Activated naive CD4-positive, alpha-beta T cell treated with anti-CD3 and anti-CD28 coated beads, Interleukin-2, amount 10 ng/mL, durations not matched to agents 7 days and 5 days (primary cell): ENCODE measurements around the gene SYT12.

Experiments
- CTCF ChIA-PET: fragments of 350-600 bp; sonication (Branson Sonifier 250); formaldehyde crosslinking; loops from one replicate; lab custom pipeline; 2021; ENCODE audit warnings: antibody characterized with exemption; lab: Charles Lee
- DNase-seq: peaks from one replicate; pipeline ENCODE4 v3.0.0-alpha.2; 2020
- H3K27ac Mint-ChIP-seq: one replicate; pipeline ENCODE4 v1.8.0; 2021; ENCODE audit warnings: mild to moderate bottlenecking, moderate library complexity, mixed read lengths
- H3K27me3 Mint-ChIP-seq: one replicate; pipeline ENCODE4 v1.8.0; 2021; ENCODE audit warnings: mild to moderate bottlenecking, mixed read lengths
- H3K36me3 Mint-ChIP-seq: one replicate; pipeline ENCODE4 v1.8.0; 2021; ENCODE audit warnings: mixed read lengths
- H3K4me1 Mint-ChIP-seq: one replicate; pipeline ENCODE4 v1.8.0; 2021; ENCODE audit warnings: mixed read lengths
- H3K4me3 Mint-ChIP-seq: one replicate; pipeline ENCODE4 v1.8.0; 2021; ENCODE audit warnings: mild to moderate bottlenecking, moderate library complexity, mixed read lengths
- H3K9me3 Mint-ChIP-seq: one replicate; pipeline ENCODE4 v1.8.0; 2021; ENCODE audit warnings: mixed read lengths

SYT12 gene

DNA sequence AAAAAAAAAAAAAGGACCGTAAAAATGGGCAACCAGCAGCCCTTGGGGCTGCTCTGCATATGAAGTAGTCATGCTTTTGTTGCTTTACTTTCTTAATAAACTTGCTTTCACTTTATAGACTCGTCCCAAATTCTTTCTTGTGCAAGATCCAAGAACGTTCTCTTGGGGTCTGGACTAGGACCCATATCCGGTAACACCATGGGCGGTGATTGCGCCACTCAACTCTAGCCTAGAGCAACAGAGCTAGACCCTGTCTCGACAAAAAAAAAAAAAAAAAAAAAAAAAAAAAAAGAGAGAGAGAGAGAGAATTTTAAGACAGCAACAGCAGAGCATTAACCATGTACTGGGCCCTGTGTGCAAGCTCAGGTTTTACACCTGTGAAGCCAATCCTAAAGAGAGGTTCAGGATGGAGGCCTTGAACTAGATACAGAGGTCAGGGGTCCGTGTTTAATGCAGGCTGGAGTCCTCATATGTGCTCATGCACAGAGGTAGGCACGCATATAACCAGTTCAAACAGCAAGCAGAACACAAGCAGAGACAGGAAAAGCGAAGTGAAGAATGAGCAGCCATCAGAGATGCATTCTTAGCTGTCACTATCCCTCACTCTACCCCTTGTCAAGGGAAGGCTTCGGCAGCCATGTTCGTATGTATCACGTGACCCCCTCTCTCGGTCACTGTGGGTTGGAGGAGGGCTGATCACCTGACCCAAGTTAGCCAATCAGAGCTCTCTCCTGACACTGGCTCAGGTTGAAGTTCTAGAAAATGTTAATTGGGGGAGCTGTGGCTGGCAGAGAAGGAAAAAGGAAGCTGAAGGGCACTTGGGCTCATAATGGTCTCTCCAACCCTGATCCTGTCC, 16.7 kb upstream of the SYT12 start:
- peak; percentile 34 for DNase-seq

DNA sequence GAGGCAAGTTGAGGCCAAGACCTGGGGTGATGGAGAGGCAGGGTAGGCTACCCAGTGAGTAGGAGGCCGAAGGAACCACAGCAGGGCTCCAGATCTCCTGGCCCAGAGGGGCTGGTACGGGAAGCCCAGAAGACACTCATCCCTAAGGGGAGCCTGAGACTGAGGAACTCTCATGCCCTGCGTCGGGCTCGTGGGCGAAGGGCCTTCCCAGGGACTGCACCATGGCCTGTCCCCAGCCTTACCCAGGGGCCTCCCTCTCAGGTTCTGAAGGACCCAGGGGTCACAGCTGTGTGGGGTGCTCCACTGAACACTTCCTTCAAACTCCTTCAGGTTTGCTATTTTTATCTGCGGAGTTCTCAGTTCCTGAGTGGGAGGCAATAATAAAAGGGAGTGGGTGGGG, 15.8 kb upstream of the SYT12 start:
- no peaks in the 10 kb centered on the region for H3K4me1 Mint-ChIP-seq
- H3K9me3 Mint-ChIP-seq: no peaks in the 10 kb centered on the region
- no peak overlapping the region for H3K4me3 Mint-ChIP-seq
- CTCF ChIA-PET: no interaction called here
- peaks cover 25% of the 10 kb centered on the region for H3K27me3 Mint-ChIP-seq
- H3K27ac Mint-ChIP-seq: no peak overlapping the region
- H3K36me3 Mint-ChIP-seq: no peaks in the 10 kb centered on the region
- no peak for DNase-seq

More for the DNA sequence above, 16.7 kb upstream of the SYT12 start:
- Mint-ChIP-seq H3K4me3 (no peak overlapping the region), H3K27ac (no peak overlapping the region), H3K27me3 (peaks cover 25% of the 10 kb centered on the region), H3K36me3 (no peaks in the 10 kb centered on the region), H3K4me1 (no peaks in the 10 kb centered on the region), H3K9me3 (no peaks in the 10 kb centered on the region)
- CTCF ChIA-PET: interaction anchor here (0.6 kb wide), 1 partner anchor 311 kb away, joined by 3 read pairs; no protein-coding TSS in a partner anchor

DNA sequence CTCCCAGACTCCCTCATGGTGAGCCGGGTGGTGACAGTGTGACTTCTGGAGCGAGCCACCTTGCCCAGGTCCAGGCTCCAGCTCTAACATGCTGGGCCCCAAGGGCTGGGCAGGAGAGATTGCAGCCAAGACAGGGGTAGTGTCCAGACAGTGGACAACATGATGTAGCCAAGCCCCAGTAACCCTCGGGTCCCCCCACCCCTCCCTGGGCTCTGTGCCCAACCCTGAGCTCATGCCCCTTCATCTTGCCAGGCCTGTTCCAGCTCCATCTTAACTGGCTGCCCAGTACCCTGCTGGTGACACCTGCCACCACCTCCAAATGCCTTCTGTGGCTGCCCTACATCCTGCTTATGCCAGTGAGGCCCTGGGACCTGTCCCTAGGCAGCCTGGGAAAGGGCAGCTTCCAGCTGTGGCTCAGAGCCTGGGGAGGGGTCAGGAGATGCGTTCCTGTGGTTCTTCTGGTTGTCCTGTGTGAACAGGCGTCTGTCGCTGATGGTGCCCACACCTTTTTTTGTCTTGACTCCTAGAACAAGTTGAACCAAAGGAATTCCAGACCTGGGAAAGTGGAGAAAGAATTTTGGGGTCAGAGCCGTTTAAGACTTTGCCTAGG, 12.5 kb upstream of the SYT12 start:
- H3K9me3 Mint-ChIP-seq: no peaks in the 10 kb centered on the region
- DNase-seq: no peak
- peaks cover 42% of the 10 kb centered on the region for H3K27me3 Mint-ChIP-seq
- H3K27ac Mint-ChIP-seq: no peak overlapping the region
- H3K4me1 Mint-ChIP-seq: no peaks in the 10 kb centered on the region
- no peaks in the 10 kb centered on the region for H3K36me3 Mint-ChIP-seq
- CTCF ChIA-PET: no interaction called here
- H3K4me3 Mint-ChIP-seq: no peak overlapping the region

DNA sequence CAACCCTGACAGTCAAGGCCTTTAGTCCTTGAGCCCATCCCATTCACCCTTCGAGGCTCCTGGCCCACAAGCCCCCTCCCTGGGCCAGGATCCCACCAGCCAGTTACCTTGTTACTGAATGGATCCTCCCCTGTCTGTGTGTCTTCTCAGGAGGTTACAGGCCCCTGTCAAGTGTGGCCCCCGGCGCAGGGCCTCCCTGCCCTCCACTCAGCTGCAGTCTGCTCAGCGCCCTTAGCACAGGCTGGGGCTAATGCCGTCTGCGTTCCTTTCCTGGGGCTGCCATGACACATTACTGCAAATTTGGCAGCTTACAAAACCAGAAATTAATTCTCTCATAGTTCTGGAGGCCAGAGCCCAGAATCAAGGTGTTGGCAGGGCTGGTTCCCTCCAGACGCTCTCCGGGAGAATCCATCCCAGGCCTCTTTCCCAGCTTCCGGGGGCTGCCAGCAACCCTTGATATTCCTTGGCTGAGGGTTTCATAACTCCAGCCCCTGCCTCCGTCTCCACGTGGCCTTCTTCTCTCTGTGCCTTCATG, 9.4 kb upstream of the SYT12 start:
- peaks cover 59% of the 10 kb centered on the region for H3K27me3 Mint-ChIP-seq
- H3K27ac Mint-ChIP-seq: no peak overlapping the region
- no peak overlapping the region for H3K4me3 Mint-ChIP-seq
- CTCF ChIA-PET: no interaction called here
- no peak for DNase-seq
- H3K36me3 Mint-ChIP-seq: no peaks in the 10 kb centered on the region
- H3K9me3 Mint-ChIP-seq: no peaks in the 10 kb centered on the region
- no peaks in the 10 kb centered on the region for H3K4me1 Mint-ChIP-seq

- Mint-ChIP-seq H3K4me3 (no peak overlapping the region), H3K9me3 (peaks cover 3% of the 10 kb centered on the region), H3K4me1 (no peaks in the 10 kb centered on the region), H3K27me3 (peaks cover 67% of the 10 kb centered on the region), H3K27ac (no peak overlapping the region), H3K36me3 (no peaks in the 10 kb centered on the region)
- CTCF ChIA-PET: interaction anchor here (0.6 kb wide), 1 partner anchor 564 kb away, joined by 4 read pairs; no protein-coding TSS in a partner anchor
- no peak for DNase-seq
Observed at GRCh38 chr11:67014343-67014742, 8.6 kb upstream of the SYT12 start.

DNA sequence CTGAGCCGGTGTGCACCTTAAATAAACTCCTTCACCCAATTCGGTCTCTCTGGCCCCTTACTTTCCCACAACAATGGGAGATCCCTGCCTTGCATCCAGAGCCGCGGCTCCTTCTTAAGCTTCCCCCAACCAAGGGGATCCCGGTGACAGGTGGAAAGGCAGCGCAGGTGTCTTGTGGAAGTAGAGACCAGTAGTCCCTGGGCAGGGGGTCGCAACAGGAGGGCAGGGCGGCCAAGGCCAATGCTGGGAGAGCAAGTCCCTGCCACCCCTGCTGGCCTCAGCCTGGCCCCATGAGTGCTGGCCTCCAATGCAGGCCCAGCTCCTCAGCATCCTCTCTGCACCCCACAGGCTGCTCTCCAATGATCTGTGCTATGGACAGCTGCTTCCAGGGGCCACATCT, 7.9 kb upstream of the SYT12 start:
- DNase-seq: no peak
- no peak overlapping the region for H3K4me3 Mint-ChIP-seq
- no peak overlapping the region for H3K27ac Mint-ChIP-seq
- CTCF ChIA-PET: no interaction called here
- H3K9me3 Mint-ChIP-seq: peaks cover 3% of the 10 kb centered on the region
- H3K36me3 Mint-ChIP-seq: no peaks in the 10 kb centered on the region
- H3K27me3 Mint-ChIP-seq: peaks cover 68% of the 10 kb centered on the region
- H3K4me1 Mint-ChIP-seq: no peaks in the 10 kb centered on the region

GRCh38 chr11:67016550-67016949, 6.4 kb upstream of the SYT12 start:
- CTCF ChIA-PET: interaction anchor here (1.1 to 1.4 kb wide), 2 partner anchors 10 to 37 kb away, joined by 3 to 5 read pairs; no protein-coding TSS in a partner anchor
- peaks cover 78% of the 10 kb centered on the region for H3K27me3 Mint-ChIP-seq
- H3K36me3 Mint-ChIP-seq: no peaks in the 10 kb centered on the region
- no peaks in the 10 kb centered on the region for H3K4me1 Mint-ChIP-seq
- H3K4me3 Mint-ChIP-seq: no peak overlapping the region
- peaks cover 3% of the 10 kb centered on the region for H3K9me3 Mint-ChIP-seq
- H3K27ac Mint-ChIP-seq: no peak overlapping the region
- no peak for DNase-seq

DNA sequence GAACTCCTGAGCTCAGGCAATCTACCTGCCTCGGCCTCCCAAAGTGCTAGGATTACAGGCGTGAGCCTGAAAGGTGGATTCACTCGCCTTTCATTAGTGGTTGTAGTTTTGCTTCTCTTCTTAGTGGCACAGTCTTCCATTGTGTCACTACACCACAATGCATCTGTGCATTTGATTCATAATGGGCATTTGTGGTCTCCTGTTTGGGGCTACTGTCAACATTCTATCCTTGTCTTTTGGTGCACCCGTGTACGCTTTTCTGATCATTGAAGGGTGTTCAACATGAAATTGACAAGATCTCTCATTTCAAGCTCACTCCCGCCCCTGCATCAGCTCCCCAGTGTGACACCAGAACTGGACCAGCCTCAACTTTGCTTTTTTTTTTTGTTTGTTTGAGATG, 2.0 kb upstream of the SYT12 start:
- peaks cover 89% of the 10 kb centered on the region for H3K27me3 Mint-ChIP-seq
- peaks cover 28% of the 10 kb centered on the region for H3K4me1 Mint-ChIP-seq
- no peak for DNase-seq
- H3K9me3 Mint-ChIP-seq: peaks cover 3% of the 10 kb centered on the region
- CTCF ChIA-PET: interaction anchor here (0.6 to 0.9 kb wide), 2 partner anchors 20 to 234 kb away, joined by 3 read pairs; no protein-coding TSS in a partner anchor
- no peaks in the 10 kb centered on the region for H3K36me3 Mint-ChIP-seq
- no peak overlapping the region for H3K4me3 Mint-ChIP-seq
- H3K27ac Mint-ChIP-seq: no peak overlapping the region

GRCh38 chr11:67022341-67022933, 497 bp upstream of the SYT12 start:
- no peak overlapping the region for H3K27ac Mint-ChIP-seq
- peaks cover 3% of the 10 kb centered on the region for H3K9me3 Mint-ChIP-seq
- DNase-seq: no peak
- H3K4me1 Mint-ChIP-seq: peaks cover 28% of the 10 kb centered on the region
- peaks cover 92% of the 10 kb centered on the region for H3K27me3 Mint-ChIP-seq
- CTCF ChIA-PET: interaction anchor here (0.9 kb wide), 1 partner anchor 274 kb away, joined by 3 read pairs; no protein-coding TSS in a partner anchor
- H3K36me3 Mint-ChIP-seq: no peaks in the 10 kb centered on the region
- no peak overlapping the region for H3K4me3 Mint-ChIP-seq

- Mint-ChIP-seq H3K27ac (no peak overlapping the region), H3K36me3 (no peaks in the 10 kb centered on the region), H3K9me3 (peaks cover under 1% of the 10 kb centered on the region), H3K27me3 (peaks cover 97% of the 10 kb centered on the region), H3K4me1 (peaks cover 28% of the 10 kb centered on the region), H3K4me3 (no peak overlapping the region)
- CTCF ChIA-PET: no interaction called here
- no peak for DNase-seq
Observed at GRCh38 chr11:67023957-67024353, 1.0 kb downstream of the SYT12 start.

GRCh38 chr11:67024410-67024809, 1.5 kb downstream of the SYT12 start:
- H3K9me3 Mint-ChIP-seq: no peaks in the 10 kb centered on the region
- peaks cover 28% of the 10 kb centered on the region for H3K4me1 Mint-ChIP-seq
- DNase-seq: peak; percentile 73
- no peaks in the 10 kb centered on the region for H3K36me3 Mint-ChIP-seq
- peak overlapping the region; percentile 72 for H3K27ac Mint-ChIP-seq
- no peak overlapping the region for H3K4me3 Mint-ChIP-seq
- H3K27me3 Mint-ChIP-seq: peaks cover 97% of the 10 kb centered on the region
- CTCF ChIA-PET: interaction anchor here (1.0 kb wide), 1 partner anchor 65 kb away, joined by 3 read pairs; no protein-coding TSS in a partner anchor

GRCh38 chr11:67024966-67025365, 2.0 kb downstream of the SYT12 start:
- CTCF ChIA-PET: interaction anchor here (1.0 kb wide), 1 partner anchor 66 kb away, joined by 3 read pairs; no protein-coding TSS in a partner anchor

GRCh38 chr11:67025750-67026149, 2.8 kb downstream of the SYT12 start:
- no peaks in the 10 kb centered on the region for H3K36me3 Mint-ChIP-seq
- H3K4me3 Mint-ChIP-seq: no peak overlapping the region
- no peaks in the 10 kb centered on the region for H3K9me3 Mint-ChIP-seq
- H3K27ac Mint-ChIP-seq: no peak overlapping the region
- H3K4me1 Mint-ChIP-seq: peaks cover 28% of the 10 kb centered on the region
- peaks cover 99% of the 10 kb centered on the region for H3K27me3 Mint-ChIP-seq
- CTCF ChIA-PET: interaction anchor here (1.0 kb wide), 1 partner anchor 60 kb away, joined by 3 read pairs; no protein-coding TSS in a partner anchor
- no peak for DNase-seq

More at GRCh38 chr11:67024966-67025365, 2.0 kb downstream of the SYT12 start:
- no peaks in the 10 kb centered on the region for H3K9me3 Mint-ChIP-seq
- H3K27me3 Mint-ChIP-seq: peaks cover 99% of the 10 kb centered on the region
- no peak overlapping the region for H3K4me3 Mint-ChIP-seq
- no peaks in the 10 kb centered on the region for H3K36me3 Mint-ChIP-seq
- H3K27ac Mint-ChIP-seq: no peak overlapping the region
- H3K4me1 Mint-ChIP-seq: peaks cover 28% of the 10 kb centered on the region
- no peak for DNase-seq

DNA sequence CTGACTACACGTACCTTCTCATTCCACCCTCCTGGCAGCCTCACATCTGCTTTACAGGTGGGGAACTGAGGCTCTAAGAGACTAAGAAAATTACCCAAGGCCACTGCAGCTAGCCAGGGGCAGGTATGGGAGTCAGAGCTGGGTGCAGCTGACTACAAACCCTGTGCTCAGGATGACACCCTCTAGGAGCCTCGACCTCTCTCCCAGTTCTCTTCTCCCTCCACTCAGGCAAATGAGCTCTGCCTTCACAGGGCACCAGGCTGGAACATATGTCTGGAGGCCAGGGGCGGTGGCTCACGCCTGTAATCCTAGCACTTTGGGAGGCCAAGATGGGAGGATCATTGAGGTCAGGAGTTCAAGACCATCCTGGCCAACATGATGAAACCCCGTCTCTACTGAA, 4.0 kb downstream of the SYT12 start:
- no peaks in the 10 kb centered on the region for H3K36me3 Mint-ChIP-seq
- H3K4me1 Mint-ChIP-seq: peaks cover 28% of the 10 kb centered on the region
- peaks cover 99% of the 10 kb centered on the region for H3K27me3 Mint-ChIP-seq
- H3K9me3 Mint-ChIP-seq: no peaks in the 10 kb centered on the region
- H3K4me3 Mint-ChIP-seq: no peak overlapping the region
- H3K27ac Mint-ChIP-seq: no peak overlapping the region
- DNase-seq: no peak
- CTCF ChIA-PET: interaction anchor here (0.8 to 1.4 kb wide), 3 partner anchors 10 to 44 kb away, joined by 3 to 4 read pairs (median 3); no protein-coding TSS in a partner anchor
